K562 (cell line): ENCODE results near the gene GLIPR2. TPM values are rescaled to one million over a fixed set of nuclear protein-coding genes. Genes with fewer than 3 reads are reported as not detected.

Experiments
- ATAC-seq: fragments of 200-7000 bp; cut with Tn5 transposase; 3 replicates; pipeline ENCODE4 v1.9.1; 2020; ENCODE audit warnings: moderate library complexity
- BruUV-seq: library from RNA; stranded (reverse); fragments of 400-500 nt; replicated peaks from 2 replicates; lab custom pipeline; 2021; lab: Mats Ljungman, UMichigan
- CTCF ChIA-PET: fragments of 300-600 bp; formaldehyde crosslinking; extraction: SDS; loops from one replicate; lab custom pipeline; 2021; ENCODE audit warnings: low intra/inter-chr PET ratio; lab: Yijun Ruan, JAX
- POLR2A ChIA-PET: fragments of 300-600, 350-650 bp; sonication (Branson Sonifier 250); formaldehyde crosslinking; extraction: SDS; loops from one replicate; lab custom pipeline; 2021; ENCODE audit warnings: antibody characterized with exemption, inconsistent platforms; lab: Yijun Ruan, JAX
- DNase-seq, 4 experiments: peaks; one replicate each; pipeline versions ENCODE4 v3.0.0 to v3.0.0-alpha.2; 2011 to 2018; ENCODE audit warnings: low spot score in 3 of 4, mixed read lengths in 3 of 4; ENCODE audit errors: extremely low read depth in 1 of 4
- FAIRE-seq: peaks from 2 replicates; lab custom pipeline; 2011; peaks lifted over from hg19 to GRCh38; lab: Jason Lieb, UNC
- H2AFZ ChIP-seq: 2 replicates; pipeline ENCODE4 v1.6.0; 2011; ENCODE audit warnings: low read depth, low read length, control low read depth, inconsistent platforms
- H3K27ac ChIP-seq: fragments of 200-600 bp; 3 replicates; pipeline ENCODE4 v1.8.0; 2011; ENCODE audit warnings: low read depth, mild to moderate bottlenecking, control low read depth, inconsistent platforms, low read length, moderate library complexity, mixed read lengths; ENCODE audit errors: extremely low read depth
- H3K27me3 ChIP-seq, 2 experiments: fragments of 300-600 bp in 1 of 2; 2 replicates in 1 of 2; 3 replicates in 1 of 2; pipeline versions ENCODE4 v1.6.0 to v1.8.0; 2011; ENCODE audit warnings: inconsistent platforms in 2 of 2, low read length in 2 of 2, mild to moderate bottlenecking in 1 of 2, mixed read lengths in 1 of 2, moderate library complexity in 1 of 2; ENCODE audit not compliant: control insufficient read depth in 2 of 2, insufficient read depth in 2 of 2
- H3K36me3 ChIP-seq: fragments of 300-600 bp; 3 replicates; pipeline ENCODE4 v1.8.0; 2011; ENCODE audit warnings: mild to moderate bottlenecking, low read length, inconsistent platforms; ENCODE audit not compliant: control insufficient read depth, insufficient read depth
- H3K4me1 ChIP-seq, 2 experiments: fragments of 200-600 bp in 1 of 2; replicated peaks in 1 of 2; 2 replicates in 1 of 2; 3 replicates in 1 of 2; pipeline versions ENCODE4 v1.5.1 to v1.8.0; 2011; ENCODE audit warnings: inconsistent platforms in 2 of 2, low read length in 2 of 2, mild to moderate bottlenecking in 1 of 2, mixed read lengths in 1 of 2, moderate library complexity in 1 of 2; ENCODE audit not compliant: control insufficient read depth in 2 of 2, insufficient read depth in 2 of 2
- H3K4me2 ChIP-seq: 2 replicates; pipeline ENCODE4 v1.6.1; 2011; ENCODE audit warnings: low read length, control low read depth, inconsistent platforms, mixed read lengths; ENCODE audit not compliant: insufficient read depth
- H3K4me3 ChIP-seq: fragments of 200-600 bp; sonication (generic), shearing (Covaris generic); 2 replicates; pipeline ENCODE4 v1.5.1; 2016; ENCODE audit warnings: control low read depth, inconsistent platforms
- H3K79me2 ChIP-seq: fragments of 200-600 bp; 3 replicates; pipeline ENCODE4 v1.8.0; 2011; ENCODE audit warnings: low read length, inconsistent platforms; ENCODE audit not compliant: control insufficient read depth, insufficient read depth
- H3K9ac ChIP-seq, 2 experiments: 2 replicates each; pipeline versions ENCODE4 v1.6.0 to v1.6.1; 2011; ENCODE audit warnings: low read depth in 2 of 2, low read length in 2 of 2, control low read depth in 1 of 2, inconsistent platforms in 1 of 2, mild to moderate bottlenecking in 1 of 2, mixed read lengths in 1 of 2; ENCODE audit not compliant: insufficient read depth in 1 of 2
- H3K9me1 ChIP-seq: one replicate; pipeline ENCODE4 v1.6.0; 2011; ENCODE audit warnings: inconsistent platforms, mild to moderate bottlenecking, low read length, moderate library complexity; ENCODE audit not compliant: control insufficient read depth, insufficient read depth
- H3K9me3 ChIP-seq: replicated peaks from 2 replicates; pipeline ENCODE4 v1.5.1; 2011; ENCODE audit warnings: low read depth, low read length, inconsistent platforms; ENCODE audit not compliant: control insufficient read depth, insufficient read depth
- H4K20me1 ChIP-seq: replicated peaks from 2 replicates; pipeline ENCODE4 v1.6.1; 2011; ENCODE audit warnings: low read length, inconsistent platforms, mixed read lengths; ENCODE audit not compliant: control insufficient read depth, insufficient read depth
- CREB1 ChIP-seq, 2 experiments: sonication (generic) in 1 of 2; formaldehyde crosslinking in 1 of 2; IDR thresholded peaks; 2 replicates each; pipeline versions ENCODE4 v1.6.1 to v1.8.0; 2012 to 2022; ENCODE audit warnings: inconsistent platforms in 1 of 2, mild to moderate bottlenecking in 1 of 2, missing genetic modification reagents in 1 of 2, moderate library complexity in 1 of 2
- CREB3 ChIP-seq: fragments of 450-650 bp; conservative IDR thresholded peaks from 2 replicates; pipeline ENCODE4 v1.6.1; 2016; ENCODE audit warnings: missing genetic modification characterization, low read depth, mild to moderate bottlenecking, missing compliant biosample characterization, moderate library complexity
- CXXC5 ChIP-seq: fragments of 250-450 bp; sonication (Bioruptor Pico); IDR thresholded peaks from 2 replicates; pipeline ENCODE4 v1.8.0; 2022; ENCODE audit warnings: inconsistent platforms, mild to moderate bottlenecking, moderate library complexity
- DACH1 ChIP-seq: fragments of 450-650 bp; IDR thresholded peaks from 2 replicates; pipeline ENCODE4 v1.6.1; 2018; ENCODE audit not compliant: partially characterized antibody
- E2F5 ChIP-seq: sonication (generic); formaldehyde crosslinking; IDR thresholded peaks from 2 replicates; pipeline ENCODE4 v1.8.0; 2022; ENCODE audit warnings: mild to moderate bottlenecking, missing genetic modification reagents
- FOSL1 ChIP-seq: fragments of 200-800 bp; sonication (Bioruptor generic); conservative IDR thresholded peaks from 2 replicates; pipeline ENCODE4 v1.6.1; 2016; ENCODE audit warnings: missing genetic modification characterization, missing compliant biosample characterization
- HMBOX1 ChIP-seq: sonication (generic); IDR thresholded peaks from 2 replicates; pipeline ENCODE4 v1.6.1; 2016
- HMG20A ChIP-seq: fragments of 450-650 bp; formaldehyde crosslinking; conservative IDR thresholded peaks from 2 replicates; pipeline ENCODE4 v1.4.0; 2020; ENCODE audit warnings: mild to moderate bottlenecking, mixed read lengths
- JUNB ChIP-seq: fragments of 450-650 bp; formaldehyde crosslinking; conservative IDR thresholded peaks from 2 replicates; pipeline ENCODE4 v1.4.0; 2020; ENCODE audit warnings: mild to moderate bottlenecking
- NR0B1 ChIP-seq: fragments of 450-650 bp; IDR thresholded peaks from one replicate; pipeline ENCODE4 v1.6.1; 2018; ENCODE audit warnings: mild to moderate bottlenecking, moderate library complexity; ENCODE audit not compliant: partially characterized antibody
- SREBF1 ChIP-seq: fragments of 150-350 bp; IDR thresholded peaks from 2 replicates; pipeline ENCODE4 v1.6.1; 2014; ENCODE audit warnings: antibody characterized with exemption, low read depth, low read length, borderline replicate concordance
- SRF ChIP-seq, 2 experiments: fragments of 250-450, 450-650 bp in 1 of 2; sonication (Bioruptor Pico) in 1 of 2; sonication (generic) in 1 of 2; formaldehyde crosslinking; IDR thresholded peaks; 2 replicates each; pipeline versions ENCODE4 v1.5.0 to v1.5.1; 2020 to 2022; ENCODE audit warnings: mild to moderate bottlenecking in 1 of 2, missing genetic modification reagents in 1 of 2
- ZBTB17 ChIP-seq: fragments of 450-650 bp; formaldehyde crosslinking; IDR thresholded peaks from 2 replicates; pipeline ENCODE4 v1.4.0; 2020; ENCODE audit warnings: mild to moderate bottlenecking
- ZFP1 ChIP-seq: fragments of 450-650 bp; formaldehyde crosslinking; IDR thresholded peaks from 2 replicates; pipeline ENCODE4 v1.4.0; 2020; ENCODE audit warnings: mild to moderate bottlenecking, mixed read lengths
- ZKSCAN8 ChIP-seq: fragments of 200-800 bp; sonication (Bioruptor generic); IDR thresholded peaks from 2 replicates; pipeline ENCODE4 v1.6.1; 2016; ENCODE audit warnings: missing genetic modification characterization, missing compliant biosample characterization
- ZNF217 ChIP-seq: sonication (generic); formaldehyde crosslinking; IDR thresholded peaks from 2 replicates; pipeline ENCODE4 v1.8.0; 2022; ENCODE audit warnings: mild to moderate bottlenecking, missing genetic modification reagents
- ZNF311 ChIP-seq: fragments of 250-450 bp; sonication (Bioruptor Pico); IDR thresholded peaks from 2 replicates; pipeline ENCODE4 v1.4.0; 2020; ENCODE audit warnings: mild to moderate bottlenecking, moderate library complexity
- ZNF316 ChIP-seq: fragments of 450-650 bp; IDR thresholded peaks from 2 replicates; pipeline ENCODE4 v1.6.1; 2016
- ZNF431 ChIP-seq: sonication (generic); formaldehyde crosslinking; IDR thresholded peaks from 2 replicates; pipeline ENCODE4 v1.8.0; 2022; ENCODE audit warnings: mild to moderate bottlenecking, missing genetic modification reagents
- ZNF79 ChIP-seq: fragments of 250-450 bp; sonication (Bioruptor Pico); IDR thresholded peaks from 2 replicates; pipeline ENCODE4 v1.4.0; 2020; ENCODE audit warnings: low read depth, mild to moderate bottlenecking, moderate library complexity
- WGBS: fragments of 100-300 bp; shearing (Covaris generic); methylation state at CpG from one replicate; pipeline ENCODE4 v1.1.6; 2016; ENCODE audit warnings: low coverage, mixed read lengths; ENCODE audit not compliant: insufficient coverage; ENCODE audit errors: missing lambda C conversion rate; 5-methylcytosine and 5-hydroxymethylcytosine counted together
- in situ Hi-C: fragments of 300-500 bp; cut with MboI; formaldehyde crosslinking; loops from 4 replicates; pipeline ENCODE4 v1.15.0; 2018; ENCODE audit warnings: inconsistent platforms, mixed read lengths
- intact Hi-C: fragments of 100-400 bp; cut with micrococcal nuclease; formaldehyde crosslinking; loops from 2 replicates; pipeline ENCODE4 v1.14.2; 2022
- polyA plus RNA-seq, 8 experiments: library from polyadenylated mRNA; depleted of rRNA in 4 of 8; stranded (reverse) in 5 of 8; unstranded in 3 of 8; fragments of >200 nt; fragmentation: Nextera tagmentation in 2 of 8; fragmentation: Illumina TruSeq in 1 of 8; extraction: Ambion mirVana in 2 of 8; extraction: Trizol in 1 of 8; gene quantifications; 2 replicates each; pipeline versions ENCODE4 v1.2.1 to v1.2.3, GENCODE V29; 2011 to 2014; ENCODE audit warnings: inconsistent platforms in 1 of 8, missing spikeins in 1 of 8
- total RNA-seq, 7 experiments: library from RNA; depleted of rRNA in 6 of 7; stranded (reverse); fragments of >200 nt in 6 of 7; fragmentation: Illumina TruSeq in 2 of 7; extraction: Trizol in 2 of 7; gene quantifications; 2 replicates each; pipeline versions ENCODE4 v1.2.1 to v1.2.3, GENCODE V29; 2011 to 2021; ENCODE audit warnings: low replicate concordance in 1 of 7

GLIPR2 gene
- total and polyA plus RNA-seq, 9 of the 15 experiments (the other 6 are each of a cell fraction or from before 2014, with no cell fraction given) = 1.4 to 8.8 (median 2.9) TPM

DNA sequence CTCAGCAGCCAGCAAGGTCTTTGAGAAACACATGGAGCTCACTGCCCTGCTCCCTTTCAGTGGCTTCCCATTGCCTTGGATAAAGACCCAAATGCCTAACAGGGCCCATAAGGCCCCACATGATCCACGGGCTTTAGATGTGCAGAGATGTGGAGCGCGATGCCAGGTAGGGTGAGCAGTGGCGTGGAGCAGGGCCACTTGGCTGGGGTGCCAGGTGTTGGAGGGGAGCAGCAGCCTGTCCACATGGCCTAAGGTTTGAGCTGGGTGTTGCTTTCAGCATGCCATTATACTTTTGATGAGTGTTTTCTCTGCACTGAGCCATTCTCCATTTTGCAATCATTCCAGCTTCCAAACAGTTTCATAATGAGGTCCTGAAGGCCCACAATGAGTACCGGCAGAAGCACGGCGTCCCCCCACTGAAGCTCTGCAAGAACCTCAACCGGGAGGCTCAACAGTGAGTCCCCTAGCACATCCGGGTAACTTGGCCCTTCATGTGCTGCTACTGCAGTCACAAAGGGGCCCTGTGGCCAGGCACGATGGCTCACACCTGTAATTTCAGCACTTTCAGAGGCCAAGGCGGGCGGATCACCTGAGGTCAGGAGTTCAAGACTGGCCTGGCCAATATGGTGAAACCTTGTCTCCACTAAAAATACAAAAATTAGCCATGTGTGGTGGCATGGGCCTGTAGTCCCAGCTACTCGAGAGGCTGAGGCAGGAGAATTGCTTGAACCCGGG lies 11.1 kb downstream of the GLIPR2 start:
- peaks cover 3% of the 10 kb centered on the region; the same call in 1 of the 3 replicates for H3K79me2 ChIP-seq
- peaks cover 20 to 34% of the 10 kb centered on the region in 2 experiments; a peak in 4 of 5 replicates for H3K4me1 ChIP-seq

More for the DNA sequence above, 11.1 kb downstream of the GLIPR2 start:
- WGBS = 76% methylated on average over 5 of the region's 14 CpGs
- Histone ChIP-seq H3K27ac (no peak overlapping the region), H3K9me1 (no peaks in the 10 kb centered on the region), H3K4me2 (no peak overlapping the region), H4K20me1 (no peaks in the 10 kb centered on the region), H3K36me3 (no peaks in the 10 kb centered on the region), H3K9me3 (no peaks in the 10 kb centered on the region), H3K4me3 (no peak overlapping the region), H3K9ac (no peak overlapping the region), H2AFZ (no peak overlapping the region), H3K27me3 (no peaks in the 10 kb centered on the region)
- DNase-seq (no peak), ATAC-seq (no peak), FAIRE-seq (no peak)
- ChIA-PET POLR2A (no interaction called here), CTCF (no interaction called here)
- intact Hi-C loops = no loop called here
- TF ChIP-seq ZNF79 (CRISPR knock-in tag) (no peak), CXXC5 (CRISPR knock-in tag) (no peak), SRF (CRISPR knock-in tag; IDR thresholded peaks at IDR 0.05) (no peak), NR0B1 (no peak), ZBTB17 (CRISPR knock-in tag) (no peak), HMG20A (CRISPR knock-in tag) (no peak), JUNB (CRISPR knock-in tag) (no peak), E2F5 (no peak), DACH1 (no peak), SREBF1 (no peak), ZKSCAN8 (CRISPR knock-in tag) (no peak), ZFP1 (CRISPR knock-in tag) (no peak), ZNF431 (CRISPR knock-in tag) (no peak), ZNF311 (CRISPR knock-in tag) (no peak), FOSL1 (no peak), CREB1 (IDR thresholded peaks at IDR 0.05) (no peak), CREB1 (CRISPR knock-in tag; IDR thresholded peaks at IDR 0.05) (no peak), CREB3 (tag) (no peak), HMBOX1 (no peak), ZNF316 (no peak), ZNF217 (CRISPR knock-in tag) (no peak)
- in situ Hi-C loops = no loop called here
- BruUV-seq = no TSS peak
